Gastroesophageal sphincter (tissue), 3 donors: ENCODE measurements around the gene TPSD1.

Source experiments
- CTCF ChIP-seq, 4 experiments: fragments of 200-600 bp in 2 of 4; fragments of 450-650 bp in 2 of 4; sonication (generic) in 1 of 4; IDR thresholded peaks; one replicate each; pipeline ENCODE4 v1.5.1; 2017 to 2019; ENCODE audit warnings: antibody characterized with exemption in 4 of 4, mild to moderate bottlenecking in 2 of 4, moderate library complexity in 2 of 4
- EP300 ChIP-seq: sonication (generic); formaldehyde crosslinking; IDR thresholded peaks from one replicate; pipeline ENCODE4 v1.6.1; 2017; ENCODE audit warnings: antibody characterized with exemption, mild to moderate bottlenecking
- POLR2AphosphoS5 ChIP-seq: sonication (generic); formaldehyde crosslinking; IDR thresholded peaks from one replicate; pipeline ENCODE4 v1.6.1; 2017; ENCODE audit warnings: antibody characterized with exemption

- TF ChIP-seq CTCF (IDR thresholded peaks at IDR 0.05) (no peak), POLR2AphosphoS5 (no peak), EP300 (no peak)
These were observed 39.6 kb downstream of the TPSD1 start for GRCh38 chr16:1295465-1295864.
